HL-60 (cell line): ENCODE measurements around the gene CNTNAP2.

ENCODE experiments used
- DNase-seq, 2 experiments: peaks; one replicate each; pipeline ENCODE4 v3.0.0-alpha.2; 2010 to 2020; ENCODE audit warnings: low read depth in 1 of 2, low spot score in 1 of 2
- H3K27ac ChIP-seq: fragments of 250-450 bp; sonication (Bioruptor Pico); replicated peaks from 2 replicates; pipeline ENCODE4 v1.5.1; 2020; ENCODE audit warnings: mild to moderate bottlenecking, moderate library complexity
- H3K27me3 ChIP-seq: fragments of 250-450 bp; sonication (Bioruptor Pico); 2 replicates; pipeline ENCODE4 v1.5.1; 2021; ENCODE audit warnings: mild to moderate bottlenecking, moderate library complexity; ENCODE audit not compliant: insufficient read depth, poor library complexity, severe bottlenecking
- H3K4me3 ChIP-seq: replicated peaks from 2 replicates; pipeline ENCODE4 v1.5.1; 2011; ENCODE audit warnings: mild to moderate bottlenecking, control low read depth, low read length; ENCODE audit not compliant: insufficient read depth
- GABPA ChIP-seq: IDR thresholded peaks from 2 replicates; pipeline ENCODE4 v1.6.1; 2012; ENCODE audit warnings: low read depth
- POLR2AphosphoS5 ChIP-seq: IDR thresholded peaks from 2 replicates; pipeline ENCODE4 v1.6.1; 2012; ENCODE audit warnings: low read depth
- SPI1 ChIP-seq: IDR thresholded peaks from 2 replicates; pipeline ENCODE4 v1.6.1; 2012; ENCODE audit warnings: low read depth, mild to moderate bottlenecking, borderline replicate concordance
- TF ChIP-seq, protein P1 (sequence below): IDR thresholded peaks from one replicate; pipeline ENCODE4 v1.5.1; 2011; ENCODE audit warnings: low read length, control low read depth, inconsistent platforms; ENCODE audit not compliant: insufficient read depth
- TF ChIP-seq, protein P2 (sequence below): IDR thresholded peaks from 2 replicates; pipeline ENCODE4 v1.6.1; 2012; ENCODE audit warnings: low read depth; ENCODE audit not compliant: insufficient replicate concordance

Gene CNTNAP2

DNA sequence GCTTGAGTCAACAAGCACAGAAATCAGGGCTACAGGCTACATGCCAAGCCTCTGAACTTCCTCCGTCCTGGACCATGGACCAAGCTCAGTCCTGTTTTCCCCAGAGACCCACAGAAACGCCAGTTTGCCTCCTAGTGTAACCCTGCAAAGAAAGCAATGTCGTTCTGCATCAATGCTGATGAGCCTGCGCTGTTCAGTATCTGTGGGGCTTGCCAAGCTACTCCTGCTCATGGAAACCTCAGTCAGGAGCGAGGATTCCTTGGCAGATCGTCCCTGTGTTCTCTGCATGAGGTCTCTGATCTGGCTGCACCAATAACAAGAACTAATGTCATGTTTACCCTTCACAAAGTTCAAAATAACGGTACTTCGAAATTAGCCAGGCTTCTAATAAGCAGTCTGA lies 1978.5 kb downstream of the CNTNAP2 start:
- TF ChIP-seq, protein P1, sequence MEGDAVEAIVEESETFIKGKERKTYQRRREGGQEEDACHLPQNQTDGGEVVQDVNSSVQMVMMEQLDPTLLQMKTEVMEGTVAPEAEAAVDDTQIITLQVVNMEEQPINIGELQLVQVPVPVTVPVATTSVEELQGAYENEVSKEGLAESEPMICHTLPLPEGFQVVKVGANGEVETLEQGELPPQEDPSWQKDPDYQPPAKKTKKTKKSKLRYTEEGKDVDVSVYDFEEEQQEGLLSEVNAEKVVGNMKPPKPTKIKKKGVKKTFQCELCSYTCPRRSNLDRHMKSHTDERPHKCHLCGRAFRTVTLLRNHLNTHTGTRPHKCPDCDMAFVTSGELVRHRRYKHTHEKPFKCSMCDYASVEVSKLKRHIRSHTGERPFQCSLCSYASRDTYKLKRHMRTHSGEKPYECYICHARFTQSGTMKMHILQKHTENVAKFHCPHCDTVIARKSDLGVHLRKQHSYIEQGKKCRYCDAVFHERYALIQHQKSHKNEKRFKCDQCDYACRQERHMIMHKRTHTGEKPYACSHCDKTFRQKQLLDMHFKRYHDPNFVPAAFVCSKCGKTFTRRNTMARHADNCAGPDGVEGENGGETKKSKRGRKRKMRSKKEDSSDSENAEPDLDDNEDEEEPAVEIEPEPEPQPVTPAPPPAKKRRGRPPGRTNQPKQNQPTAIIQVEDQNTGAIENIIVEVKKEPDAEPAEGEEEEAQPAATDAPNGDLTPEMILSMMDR: no peak
- TF ChIP-seq GABPA (no peak), POLR2AphosphoS5 (no peak), SPI1 (no peak)
- TF ChIP-seq, protein P2, sequence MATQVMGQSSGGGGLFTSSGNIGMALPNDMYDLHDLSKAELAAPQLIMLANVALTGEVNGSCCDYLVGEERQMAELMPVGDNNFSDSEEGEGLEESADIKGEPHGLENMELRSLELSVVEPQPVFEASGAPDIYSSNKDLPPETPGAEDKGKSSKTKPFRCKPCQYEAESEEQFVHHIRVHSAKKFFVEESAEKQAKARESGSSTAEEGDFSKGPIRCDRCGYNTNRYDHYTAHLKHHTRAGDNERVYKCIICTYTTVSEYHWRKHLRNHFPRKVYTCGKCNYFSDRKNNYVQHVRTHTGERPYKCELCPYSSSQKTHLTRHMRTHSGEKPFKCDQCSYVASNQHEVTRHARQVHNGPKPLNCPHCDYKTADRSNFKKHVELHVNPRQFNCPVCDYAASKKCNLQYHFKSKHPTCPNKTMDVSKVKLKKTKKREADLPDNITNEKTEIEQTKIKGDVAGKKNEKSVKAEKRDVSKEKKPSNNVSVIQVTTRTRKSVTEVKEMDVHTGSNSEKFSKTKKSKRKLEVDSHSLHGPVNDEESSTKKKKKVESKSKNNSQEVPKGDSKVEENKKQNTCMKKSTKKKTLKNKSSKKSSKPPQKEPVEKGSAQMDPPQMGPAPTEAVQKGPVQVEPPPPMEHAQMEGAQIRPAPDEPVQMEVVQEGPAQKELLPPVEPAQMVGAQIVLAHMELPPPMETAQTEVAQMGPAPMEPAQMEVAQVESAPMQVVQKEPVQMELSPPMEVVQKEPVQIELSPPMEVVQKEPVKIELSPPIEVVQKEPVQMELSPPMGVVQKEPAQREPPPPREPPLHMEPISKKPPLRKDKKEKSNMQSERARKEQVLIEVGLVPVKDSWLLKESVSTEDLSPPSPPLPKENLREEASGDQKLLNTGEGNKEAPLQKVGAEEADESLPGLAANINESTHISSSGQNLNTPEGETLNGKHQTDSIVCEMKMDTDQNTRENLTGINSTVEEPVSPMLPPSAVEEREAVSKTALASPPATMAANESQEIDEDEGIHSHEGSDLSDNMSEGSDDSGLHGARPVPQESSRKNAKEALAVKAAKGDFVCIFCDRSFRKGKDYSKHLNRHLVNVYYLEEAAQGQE: no peak
- no peak for DNase-seq

DNA sequence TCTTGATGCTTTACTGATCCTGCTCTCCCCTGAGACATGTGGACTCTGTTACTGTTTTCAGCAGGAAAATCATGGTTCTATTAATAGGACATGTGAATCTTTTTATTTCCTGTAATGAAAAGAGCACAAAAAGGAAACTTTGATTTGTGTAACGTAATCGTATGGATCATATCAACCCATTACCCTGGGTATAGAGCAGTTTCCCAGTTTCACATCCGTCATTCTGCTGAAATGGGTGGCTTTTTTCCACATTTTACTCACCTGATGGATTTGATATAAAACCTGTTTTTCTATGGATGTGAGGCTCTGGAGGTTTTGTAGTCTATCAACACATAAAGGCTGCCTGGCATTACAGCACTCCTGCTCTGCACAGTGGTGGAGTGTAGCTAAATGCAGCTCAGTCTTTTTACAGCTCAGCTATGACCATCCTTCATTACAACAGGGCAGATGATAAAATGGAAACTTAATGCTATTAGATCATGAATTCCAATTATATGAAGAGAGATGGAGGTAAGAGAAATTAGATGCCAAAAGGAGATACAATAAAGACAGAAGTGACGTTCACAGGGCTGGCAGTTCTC lies 1987.6 kb downstream of the CNTNAP2 start:
- Histone ChIP-seq H3K4me3 (no peak overlapping the region), H3K27me3 (no peaks in the 10 kb centered on the region), H3K27ac (no peak overlapping the region)
- DNase-seq: no peak
- TF ChIP-seq, protein P1: no peak
- TF ChIP-seq, protein P2: no peak
- TF ChIP-seq POLR2AphosphoS5 (no peak), SPI1 (no peak), GABPA (no peak)

More for the DNA sequence above, 1978.5 kb downstream of the CNTNAP2 start:
- Histone ChIP-seq H3K4me3 (no peak overlapping the region), H3K27me3 (peaks cover 4% of the 10 kb centered on the region), H3K27ac (no peak overlapping the region)

DNA sequence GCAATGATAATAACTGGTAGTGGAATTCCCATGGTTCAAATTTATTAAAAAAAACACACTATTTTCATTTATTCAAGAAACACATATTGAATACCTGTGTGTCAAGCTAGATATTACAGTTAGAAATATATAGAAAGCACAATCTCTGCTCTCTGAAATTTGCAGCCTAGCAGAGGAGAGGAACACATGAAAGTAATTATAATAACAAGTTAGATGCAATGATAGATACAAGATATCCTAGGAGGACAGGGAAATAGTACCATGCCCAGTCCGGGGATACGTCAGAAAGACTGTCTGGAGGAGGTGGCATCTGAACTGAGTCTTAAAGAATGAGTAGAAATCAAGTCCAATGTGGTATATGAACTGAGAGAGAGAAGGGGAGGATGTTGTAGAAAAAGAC lies 1988.3 kb downstream of the CNTNAP2 start:
- TF ChIP-seq, protein P1: no peak
- TF ChIP-seq, protein P2: no peak
- TF ChIP-seq SPI1 (no peak), POLR2AphosphoS5 (no peak), GABPA (no peak)
- H3K27ac ChIP-seq: no peak overlapping the region
- no peak overlapping the region for H3K4me3 ChIP-seq
- DNase-seq: no peak
- no peaks in the 10 kb centered on the region for H3K27me3 ChIP-seq
